Sigmoid colon (tissue), 4 donors: ENCODE results near the gene GRAMD1A.

Experiments used
- CTCF ChIP-seq, 4 experiments: fragments of 450-650 bp in 3 of 4; fragments of 200-600 bp in 1 of 4; IDR thresholded peaks; one replicate each; pipeline ENCODE4 v1.5.1; 2016 to 2019; ENCODE audit warnings: antibody characterized with exemption in 4 of 4, mild to moderate bottlenecking in 3 of 4, moderate library complexity in 2 of 4
- POLR2A ChIP-seq, 2 donors: fragments of 450-650 bp; IDR thresholded peaks; one replicate each; pipeline ENCODE4 v1.6.1; 2016; ENCODE audit warnings: antibody characterized with exemption in 2 of 2, mild to moderate bottlenecking in 2 of 2, moderate library complexity in 2 of 2
- POLR2AphosphoS5 ChIP-seq, 4 donors: sonication (generic); formaldehyde crosslinking; IDR thresholded peaks; one replicate each; pipeline ENCODE4 v1.6.1; 2017; ENCODE audit warnings: antibody characterized with exemption in 4 of 4

- no peak for TF ChIP-seq CTCF (IDR thresholded peaks at IDR 0.05)
- no peak for TF ChIP-seq POLR2A (IDR thresholded peaks at IDR 0.05)
- TF ChIP-seq POLR2AphosphoS5 (IDR thresholded peaks at IDR 0.05), result no peak
Measured at GRCh38 chr19:34991542-34992333, 8.4 kb upstream of the GRAMD1A start.
